Spleen (tissue), 7 donors: ENCODE measurements around the gene TLR1.

Experiments
- CTCF ChIP-seq, 11 experiments: fragments of 200-600 bp in 7 of 11; fragments of 450-650 bp in 4 of 11; sonication (generic) in 4 of 11; IDR thresholded peaks in 8 of 11; conservative IDR thresholded peaks in 3 of 11; 1 replicate in 7 of 11; 2 replicates in 4 of 11; pipeline versions ENCODE4 v1.4.0 to v1.8.0; 2016 to 2021; ENCODE audit warnings: antibody characterized with exemption in 11 of 11, inconsistent platforms in 4 of 11, mild to moderate bottlenecking in 1 of 11
- POLR2A ChIP-seq, 3 donors: fragments of 450-650 bp; IDR thresholded peaks; one replicate each; pipeline ENCODE4 v1.5.1; 2017; ENCODE audit warnings: antibody characterized with exemption in 3 of 3, mild to moderate bottlenecking in 1 of 3
- POLR2AphosphoS5 ChIP-seq, 3 donors: sonication (generic); formaldehyde crosslinking; IDR thresholded peaks; one replicate each; pipeline ENCODE4 v1.5.1; 2017; ENCODE audit warnings: antibody characterized with exemption in 3 of 3
- donor health status: DM: no; HTN: no; CAD: no; lungs with moderate emphysema.
- donor health status: DM: no; HTN: no; CAD: no.
- donor health status: DM: no; HTN: no; CAD: no.

- TF ChIP-seq POLR2A (IDR thresholded peaks at IDR 0.05) = no peak
- no peak for TF ChIP-seq CTCF (IDR thresholded peaks at IDR 0.05 in 8 of 11, conservative IDR thresholded peaks at IDR 0.05 in 3 of 11)
- no peak for TF ChIP-seq POLR2AphosphoS5 (IDR thresholded peaks at IDR 0.05)
Observed at GRCh38 chr4:38802561-38803355, 1.8 kb downstream of the TLR1 start.
